SU-DHL-6 (cell line): Measurements from ENCODE around the gene FCAR.
"Not testable (repeated sequence)": the region's sequence is repeated elsewhere in the genome, so short reads cannot be mapped to it uniquely, and the experiment has no call there.

Source experiments
- H2AFZ ChIP-seq: fragments of 200-600 bp; sonication (generic); 2 replicates; pipeline ENCODE4 v1.6.1; 2014; ENCODE audit warnings: low read depth, mild to moderate bottlenecking, moderate library complexity, mixed read lengths, antibody characterized with exemption, low read length; ENCODE audit not compliant: severe bottlenecking
- H3F3A ChIP-seq: fragments of 200-600 bp; shearing (Covaris generic); 2 replicates; pipeline ENCODE4 v1.6.0; 2016; ENCODE audit warnings: antibody characterized with exemption, mild to moderate bottlenecking; ENCODE audit not compliant: insufficient read depth
- H3K27ac ChIP-seq: fragments of 200-600 bp; sonication (generic); 2 replicates; pipeline ENCODE4 v1.5.1; 2016; ENCODE audit warnings: low read depth, mild to moderate bottlenecking, low read length, moderate library complexity, mixed read lengths
- H3K27me3 ChIP-seq: fragments of 200-600 bp; sonication (generic), shearing (Covaris generic); 2 replicates; pipeline ENCODE4 v1.6.0; 2014; ENCODE audit warnings: mild to moderate bottlenecking, low read length
- H3K36me3 ChIP-seq: fragments of 200-600 bp; sonication (generic); 2 replicates; pipeline ENCODE4 v1.6.1; 2014; ENCODE audit warnings: mild to moderate bottlenecking, low read length, mixed read lengths
- H3K4me2 ChIP-seq: fragments of 300-600, 200-600 bp; shearing (Covaris generic), sonication (generic); 2 replicates; pipeline ENCODE4 v1.6.0; 2014; ENCODE audit warnings: low read length, low read depth, mild to moderate bottlenecking; ENCODE audit not compliant: poor library complexity, severe bottlenecking
- H3K4me3 ChIP-seq: fragments of 200-600 bp; sonication (generic); 2 replicates; pipeline ENCODE4 v1.5.1; 2014; ENCODE audit warnings: antibody characterized with exemption, low read length, mild to moderate bottlenecking, mixed read lengths; ENCODE audit not compliant: insufficient read depth, poor library complexity, severe bottlenecking
- H3K79me2 ChIP-seq: fragments of 200-600 bp; sonication (generic); 2 replicates; pipeline ENCODE4 v1.6.1; 2014; ENCODE audit warnings: mild to moderate bottlenecking, low read length, moderate library complexity; ENCODE audit not compliant: insufficient read depth
- H3K9ac ChIP-seq: fragments of 200-600 bp; sonication (generic); 2 replicates; pipeline ENCODE4 v1.7.0; 2014; ENCODE audit warnings: mild to moderate bottlenecking, low read length
- H3K9me2 ChIP-seq: fragments of 200-600 bp; sonication (generic); replicated peaks from 2 replicates; pipeline ENCODE4 v1.6.1; 2014; ENCODE audit warnings: low read length; ENCODE audit not compliant: insufficient read depth
- H3K9me3 ChIP-seq: fragments of 200-600 bp; sonication (generic); 2 replicates; pipeline ENCODE4 v1.6.1; 2014; ENCODE audit warnings: low read length, mixed read lengths; ENCODE audit not compliant: insufficient read depth
- H4K20me1 ChIP-seq: fragments of 200-600 bp; sonication (generic); 2 replicates; pipeline ENCODE4 v1.6.1; 2014; ENCODE audit warnings: low read depth, mild to moderate bottlenecking, antibody characterized with exemption, low read length, moderate library complexity, mixed read lengths
- EZH2phosphoT487 ChIP-seq: fragments of 200-600 bp; sonication (generic), shearing (Covaris generic); conservative IDR thresholded peaks from 2 replicates; pipeline ENCODE4 v1.6.1; 2018; ENCODE audit warnings: mild to moderate bottlenecking, antibody characterized with exemption, low read length, moderate library complexity, mixed read lengths
- TF ChIP-seq, protein P1 (sequence below): fragments of 200-600 bp; sonication (generic); IDR thresholded peaks from one replicate; pipeline ENCODE4 v1.5.1; 2017; ENCODE audit warnings: antibody characterized with exemption, mild to moderate bottlenecking, low read length, moderate library complexity; ENCODE audit not compliant: insufficient read depth, poor library complexity, severe bottlenecking

The FCAR gene

GRCh38 chr19:54873990-54874389, at the start of gene FCAR:
FCAR (plus strand) TSS chr19:54874235; CDS start chr19:54874290, 55 bp downstream.
- no peaks in the 10 kb centered on the region for H3K9me3 ChIP-seq
- H3K4me2 ChIP-seq, result no peak within 1 kb of the TSS
- no peak within 1 kb of the TSS for H3K4me3 ChIP-seq
- no peaks in the 10 kb centered on the region for H3K9me2 ChIP-seq
- no peaks in the 10 kb centered on the region for H3K79me2 ChIP-seq
- no peak within 1 kb of the TSS for H3K9ac ChIP-seq
- TF ChIP-seq EZH2phosphoT487, result no peak
- TF ChIP-seq, protein P1, sequence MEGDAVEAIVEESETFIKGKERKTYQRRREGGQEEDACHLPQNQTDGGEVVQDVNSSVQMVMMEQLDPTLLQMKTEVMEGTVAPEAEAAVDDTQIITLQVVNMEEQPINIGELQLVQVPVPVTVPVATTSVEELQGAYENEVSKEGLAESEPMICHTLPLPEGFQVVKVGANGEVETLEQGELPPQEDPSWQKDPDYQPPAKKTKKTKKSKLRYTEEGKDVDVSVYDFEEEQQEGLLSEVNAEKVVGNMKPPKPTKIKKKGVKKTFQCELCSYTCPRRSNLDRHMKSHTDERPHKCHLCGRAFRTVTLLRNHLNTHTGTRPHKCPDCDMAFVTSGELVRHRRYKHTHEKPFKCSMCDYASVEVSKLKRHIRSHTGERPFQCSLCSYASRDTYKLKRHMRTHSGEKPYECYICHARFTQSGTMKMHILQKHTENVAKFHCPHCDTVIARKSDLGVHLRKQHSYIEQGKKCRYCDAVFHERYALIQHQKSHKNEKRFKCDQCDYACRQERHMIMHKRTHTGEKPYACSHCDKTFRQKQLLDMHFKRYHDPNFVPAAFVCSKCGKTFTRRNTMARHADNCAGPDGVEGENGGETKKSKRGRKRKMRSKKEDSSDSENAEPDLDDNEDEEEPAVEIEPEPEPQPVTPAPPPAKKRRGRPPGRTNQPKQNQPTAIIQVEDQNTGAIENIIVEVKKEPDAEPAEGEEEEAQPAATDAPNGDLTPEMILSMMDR, result no peak
- H4K20me1 ChIP-seq, result no peaks in the 10 kb centered on the region
- H2AFZ ChIP-seq, result no peak within 1 kb of the TSS
- H3K27me3 ChIP-seq, result no peaks in the 10 kb centered on the region
- no peaks in the 10 kb centered on the region for H3K36me3 ChIP-seq
- H3F3A ChIP-seq, result no peaks in the 10 kb centered on the region
- H3K27ac ChIP-seq, result no peak within 1 kb of the TSS

DNA sequence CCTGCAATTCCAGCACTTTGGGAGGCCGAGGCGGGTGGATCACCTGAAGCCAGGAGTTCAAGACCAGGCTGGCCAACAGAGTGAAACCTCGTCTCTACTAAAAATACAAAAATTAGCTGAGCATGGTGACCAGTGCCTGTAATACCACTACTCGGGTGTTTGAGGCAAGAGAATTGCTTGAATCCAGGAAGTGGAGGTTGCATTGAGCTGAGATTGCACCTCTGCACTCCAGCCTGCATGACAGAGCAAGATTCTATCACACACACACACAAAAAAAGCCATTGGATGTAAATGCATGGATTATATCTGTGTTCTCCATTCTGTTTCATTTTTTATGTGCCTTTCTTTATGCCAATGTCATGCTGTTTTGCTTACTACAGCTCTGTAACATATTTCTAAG, 49.6 kb upstream of the FCAR start:
- not testable (repeated sequence) for H3K4me2 ChIP-seq, H3K36me3 ChIP-seq, H3K4me3 ChIP-seq, H4K20me1 ChIP-seq, H3F3A ChIP-seq, H3K9ac ChIP-seq, H2AFZ ChIP-seq, H3K27me3 ChIP-seq, H3K79me2 ChIP-seq, H3K9me3 ChIP-seq, H3K27ac ChIP-seq, H3K9me2 ChIP-seq

DNA sequence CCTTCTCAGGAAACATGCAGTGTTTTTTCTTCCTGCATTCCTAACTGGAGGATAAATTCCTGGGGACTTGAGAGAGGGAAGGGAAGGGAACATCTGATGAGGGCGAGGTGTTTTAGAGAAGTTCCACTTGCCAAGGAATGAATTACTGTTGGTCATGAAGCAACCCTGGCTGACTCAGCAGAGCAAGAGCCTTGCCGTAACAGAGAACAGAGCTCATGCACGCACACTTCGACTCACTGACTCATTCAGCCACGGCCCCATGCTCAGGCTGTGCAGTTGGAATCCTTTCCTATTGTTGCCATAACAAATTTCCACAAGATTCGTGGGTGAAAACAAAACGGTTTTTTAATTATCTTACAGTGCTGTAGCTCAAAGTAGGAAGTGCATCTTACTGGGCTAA, 48.7 kb upstream of the FCAR start:
- H4K20me1 ChIP-seq, H3K9ac ChIP-seq, H3K9me3 ChIP-seq, H3K79me2 ChIP-seq, H3F3A ChIP-seq, H3K4me2 ChIP-seq, H3K27ac ChIP-seq, H3K4me3 ChIP-seq, H3K27me3 ChIP-seq, H3K36me3 ChIP-seq, H3K9me2 ChIP-seq, H2AFZ ChIP-seq: not testable (repeated sequence)

GRCh38 chr19:54828064-54828463, 46.0 kb upstream of the FCAR start:
- not testable (repeated sequence) for H4K20me1 ChIP-seq, H2AFZ ChIP-seq, H3K27me3 ChIP-seq, H3K9ac ChIP-seq, H3K4me2 ChIP-seq, H3F3A ChIP-seq, H3K9me2 ChIP-seq, H3K4me3 ChIP-seq, H3K9me3 ChIP-seq, H3K27ac ChIP-seq, H3K36me3 ChIP-seq, H3K79me2 ChIP-seq

- H3K9me2 ChIP-seq, H2AFZ ChIP-seq, H3K4me2 ChIP-seq, H4K20me1 ChIP-seq, H3K4me3 ChIP-seq, H3K27ac ChIP-seq, H3K36me3 ChIP-seq, H3K9me3 ChIP-seq, H3F3A ChIP-seq, H3K79me2 ChIP-seq, H3K9ac ChIP-seq, H3K27me3 ChIP-seq: not testable (repeated sequence)
Observed at GRCh38 chr19:54832496-54832895, 41.5 kb upstream of the FCAR start, which contains the start of gene KIR2DS4. KIR2DS4 (plus strand) TSS chr19:54832676.

GRCh38 chr19:54835126-54835525, 38.9 kb upstream of the FCAR start:
- H3K9me3 ChIP-seq, H3K27ac ChIP-seq: not testable (repeated sequence)

GRCh38 chr19:54837522-54837921, 36.5 kb upstream of the FCAR start:
- H2AFZ ChIP-seq, H4K20me1 ChIP-seq, H3F3A ChIP-seq, H3K27ac ChIP-seq, H3K9me3 ChIP-seq, H3K4me3 ChIP-seq, H3K9me2 ChIP-seq, H3K79me2 ChIP-seq, H3K4me2 ChIP-seq, H3K36me3 ChIP-seq, H3K9ac ChIP-seq, H3K27me3 ChIP-seq: not testable (repeated sequence)

More at GRCh38 chr19:54835126-54835525, 38.9 kb upstream of the FCAR start:
- H3K36me3 ChIP-seq, H3F3A ChIP-seq, H3K4me2 ChIP-seq, H3K9me2 ChIP-seq, H2AFZ ChIP-seq, H3K79me2 ChIP-seq, H3K9ac ChIP-seq, H4K20me1 ChIP-seq, H3K27me3 ChIP-seq, H3K4me3 ChIP-seq: not testable (repeated sequence)
